Esophagus muscularis mucosa (tissue), 3 donors: ENCODE measurements around the gene MGME1.

Experiments used
- POLR2A ChIP-seq: fragments of 450-650 bp; IDR thresholded peaks from one replicate; pipeline ENCODE4 v1.6.1; 2017; ENCODE audit warnings: antibody characterized with exemption, moderate library complexity, mild to moderate bottlenecking, low read depth
- TF ChIP-seq, protein P1 (sequence below), 3 experiments: fragments of 200-600 bp in 2 of 3; fragments of 450-650 bp in 1 of 3; sonication (generic) in 2 of 3; IDR thresholded peaks; one replicate each; pipeline ENCODE4 v1.5.1; 2017 to 2019; ENCODE audit warnings: antibody characterized with exemption in 3 of 3, mild to moderate bottlenecking in 2 of 3, moderate library complexity in 1 of 3

- TF ChIP-seq, protein P1, sequence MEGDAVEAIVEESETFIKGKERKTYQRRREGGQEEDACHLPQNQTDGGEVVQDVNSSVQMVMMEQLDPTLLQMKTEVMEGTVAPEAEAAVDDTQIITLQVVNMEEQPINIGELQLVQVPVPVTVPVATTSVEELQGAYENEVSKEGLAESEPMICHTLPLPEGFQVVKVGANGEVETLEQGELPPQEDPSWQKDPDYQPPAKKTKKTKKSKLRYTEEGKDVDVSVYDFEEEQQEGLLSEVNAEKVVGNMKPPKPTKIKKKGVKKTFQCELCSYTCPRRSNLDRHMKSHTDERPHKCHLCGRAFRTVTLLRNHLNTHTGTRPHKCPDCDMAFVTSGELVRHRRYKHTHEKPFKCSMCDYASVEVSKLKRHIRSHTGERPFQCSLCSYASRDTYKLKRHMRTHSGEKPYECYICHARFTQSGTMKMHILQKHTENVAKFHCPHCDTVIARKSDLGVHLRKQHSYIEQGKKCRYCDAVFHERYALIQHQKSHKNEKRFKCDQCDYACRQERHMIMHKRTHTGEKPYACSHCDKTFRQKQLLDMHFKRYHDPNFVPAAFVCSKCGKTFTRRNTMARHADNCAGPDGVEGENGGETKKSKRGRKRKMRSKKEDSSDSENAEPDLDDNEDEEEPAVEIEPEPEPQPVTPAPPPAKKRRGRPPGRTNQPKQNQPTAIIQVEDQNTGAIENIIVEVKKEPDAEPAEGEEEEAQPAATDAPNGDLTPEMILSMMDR (IDR thresholded peaks at IDR 0.05): no peak
- no peak for TF ChIP-seq POLR2A
Measured at GRCh38 chr20:18011951-18012645, 43.3 kb downstream of the MGME1 start.
